Retinal pigment epithelial cell (primary cell): ENCODE results near the gene MLYCD.

Source experiments
- DNase-seq: peaks from one replicate; pipeline ENCODE4 v3.0.0-alpha.2; 2010; ENCODE audit warnings: low read depth
- H3K4me3 ChIP-seq: 2 replicates; pipeline ENCODE4 v1.5.1; 2011; ENCODE audit warnings: mild to moderate bottlenecking, low read length, control low read depth, moderate library complexity
- CTCF ChIP-seq: conservative IDR thresholded peaks from 2 replicates; pipeline ENCODE4 v1.5.1; 2011; ENCODE audit warnings: low read depth, low read length, control low read depth, inconsistent platforms

The MLYCD gene

GRCh38 chr16:83915081-83915480, 16.2 kb downstream of the MLYCD start:
- DNase-seq, result no peak
- TF ChIP-seq CTCF, result no peak
- H3K4me3 ChIP-seq, result no peak overlapping the region

GRCh38 chr16:83915491-83915890, 16.6 kb downstream of the MLYCD start:
- no peak overlapping the region for H3K4me3 ChIP-seq
- DNase-seq, result no peak
- no peak for TF ChIP-seq CTCF

GRCh38 chr16:83917152-83918120, 18.5 kb downstream of the MLYCD start:
- DNase-seq, result no peak
- no peak overlapping the region for H3K4me3 ChIP-seq
- TF ChIP-seq CTCF, result no peak

GRCh38 chr16:83920894-83921491, 22.1 kb downstream of the MLYCD start:
- no peak for DNase-seq
- H3K4me3 ChIP-seq, result no peak overlapping the region

GRCh38 chr16:83923581-83924365, 24.9 kb downstream of the MLYCD start:
- H3K4me3 ChIP-seq, result no peak overlapping the region
- DNase-seq, result no peak
- no peak for TF ChIP-seq CTCF

More at GRCh38 chr16:83920894-83921491, 22.1 kb downstream of the MLYCD start:
- TF ChIP-seq CTCF, result no peak

GRCh38 chr16:83924686-83925085, 25.8 kb downstream of the MLYCD start:
- DNase-seq, result no peak
- H3K4me3 ChIP-seq, result no peak overlapping the region
- no peak for TF ChIP-seq CTCF
